Suprapubic skin (tissue), 4 donors: ENCODE results near the gene SH2D1B. TPM values are rescaled to one million over a fixed set of nuclear protein-coding genes. Genes with fewer than 3 reads are reported as not detected.

ENCODE experiments used
- DNase-seq, 2 donors: peaks; one replicate each; pipeline ENCODE4 v3.0.0-alpha.2; 2019; ENCODE audit warnings: low spot score in 2 of 2
- H3K27ac ChIP-seq: fragments of 200-600 bp; sonication (generic); one replicate; pipeline ENCODE4 v1.5.1; 2019
- H3K27me3 ChIP-seq: fragments of 200-600 bp; sonication (generic); one replicate; pipeline ENCODE4 v1.5.1; 2019
- H3K36me3 ChIP-seq: fragments of 200-600 bp; sonication (generic); one replicate; pipeline ENCODE4 v1.5.1; 2019
- H3K4me1 ChIP-seq: fragments of 200-600 bp; sonication (generic); one replicate; pipeline ENCODE4 v1.5.1; 2019
- H3K4me3 ChIP-seq: fragments of 200-600 bp; sonication (generic); one replicate; pipeline ENCODE4 v1.5.1; 2019; ENCODE audit warnings: mild to moderate bottlenecking
- H3K9me3 ChIP-seq: fragments of 200-600 bp; sonication (generic); one replicate; pipeline ENCODE4 v1.5.1; 2019
- CTCF ChIP-seq, 2 donors: fragments of 200-600 bp in 1 of 2; fragments of 450-650 bp in 1 of 2; sonication (generic) in 1 of 2; IDR thresholded peaks; one replicate each; pipeline ENCODE4 v1.5.1; 2016 to 2019; ENCODE audit warnings: antibody characterized with exemption in 2 of 2, mild to moderate bottlenecking in 1 of 2, moderate library complexity in 1 of 2
- EP300 ChIP-seq: sonication (generic); formaldehyde crosslinking; IDR thresholded peaks from one replicate; pipeline ENCODE4 v1.6.1; 2017; ENCODE audit warnings: antibody characterized with exemption
- POLR2A ChIP-seq, 2 donors: fragments of 450-650 bp; IDR thresholded peaks; one replicate each; pipeline ENCODE4 v1.6.1; 2017; ENCODE audit warnings: antibody characterized with exemption in 2 of 2, mild to moderate bottlenecking in 2 of 2, moderate library complexity in 2 of 2
- POLR2AphosphoS5 ChIP-seq, 3 donors: sonication (generic); formaldehyde crosslinking; IDR thresholded peaks; one replicate each; pipeline ENCODE4 v1.6.1; 2017; ENCODE audit warnings: antibody characterized with exemption in 3 of 3
- WGBS: methylation state at CpG from one replicate; pipeline ENCODE4 v1.1.5; 2018; 5-methylcytosine and 5-hydroxymethylcytosine counted together
- total RNA-seq, 4 donors: library from RNA; depleted of rRNA; stranded (reverse); fragments of >200 nt; gene quantifications; one replicate each; pipeline ENCODE4 v1.1.0, GENCODE V29; 2016

SH2D1B gene
- total RNA-seq, 4 donors from 2014 or later: not detected

DNA sequence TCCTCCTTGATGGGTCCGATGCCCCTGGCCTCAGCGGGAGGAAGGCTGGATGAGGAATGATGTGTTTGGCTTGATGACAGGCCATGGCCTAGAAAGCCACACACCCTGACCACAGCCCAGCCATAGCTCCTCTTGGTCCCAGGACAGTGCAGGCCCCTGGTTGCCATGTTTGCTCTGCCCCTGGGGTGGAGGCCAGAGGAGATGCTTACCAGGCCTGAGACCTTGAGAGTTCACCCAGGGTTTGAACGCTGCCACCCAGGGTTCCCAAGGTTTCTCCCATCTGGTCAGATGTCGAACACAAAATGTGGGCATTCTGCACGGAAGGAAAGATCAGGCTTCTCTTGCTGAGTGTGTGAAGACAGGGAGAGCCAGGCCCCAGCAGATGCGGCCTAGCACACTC is 27.8 kb downstream of the SH2D1B start:
- Histone ChIP-seq H3K36me3 (no peaks in the 10 kb centered on the region), H3K4me1 (peaks cover 16% of the 10 kb centered on the region), H3K4me3 (no peak overlapping the region), H3K27me3 (no peaks in the 10 kb centered on the region), H3K27ac (no peak overlapping the region), H3K9me3 (no peaks in the 10 kb centered on the region)
- 74% methylated on average over 5 of the region's 6 CpGs for WGBS
- DNase-seq: peak in 1 of 2 donors; percentile 37
- no peak for TF ChIP-seq POLR2A (IDR thresholded peaks at IDR 0.05)

DNA sequence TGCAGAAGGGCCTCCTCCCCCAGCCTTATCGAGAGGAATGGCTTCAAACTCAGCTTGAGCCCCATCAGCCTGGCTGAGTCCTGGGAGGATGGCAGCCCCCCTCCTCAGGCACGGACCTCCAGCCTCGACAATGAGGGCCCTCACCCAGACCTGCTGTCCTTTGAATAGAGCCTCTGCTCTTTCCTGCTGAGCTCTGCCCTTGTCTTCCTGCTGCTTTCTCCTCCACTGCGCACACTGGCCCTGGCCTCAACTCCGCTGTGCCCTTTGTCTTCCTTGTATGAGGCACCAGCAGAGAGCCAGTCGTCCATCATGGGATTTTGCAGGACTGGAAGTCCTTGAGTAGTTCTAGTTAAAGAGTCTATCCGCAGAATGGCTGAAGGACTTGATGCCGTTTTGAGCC is 28.4 kb downstream of the SH2D1B start:
- TF ChIP-seq EP300: no peak
- no peak for TF ChIP-seq CTCF (IDR thresholded peaks at IDR 0.05)
- no peak for TF ChIP-seq POLR2AphosphoS5 (IDR thresholded peaks at IDR 0.05)
- no peak for TF ChIP-seq POLR2A (IDR thresholded peaks at IDR 0.05)
- H3K27me3 ChIP-seq: no peaks in the 10 kb centered on the region

DNA sequence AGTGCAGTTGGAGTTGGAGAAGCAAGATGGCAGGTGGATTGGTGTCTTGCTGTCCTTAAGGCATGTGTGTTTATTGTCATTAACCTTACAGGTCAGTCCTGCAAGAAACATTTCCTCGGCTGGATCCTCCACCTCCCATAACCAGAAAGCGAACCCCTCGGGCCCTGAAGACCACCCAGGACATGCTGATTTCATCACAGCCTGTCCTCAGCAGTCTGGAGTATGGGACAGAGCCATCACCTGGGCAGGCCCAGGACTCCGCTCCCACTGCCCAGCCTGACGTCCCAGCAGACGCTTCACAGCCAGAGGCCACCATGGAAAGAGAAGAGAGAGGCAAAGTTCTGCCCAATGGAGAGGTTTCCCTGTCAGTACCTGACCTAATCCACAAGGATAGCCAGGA is 28.8 kb downstream of the SH2D1B start:
- TF ChIP-seq POLR2A (IDR thresholded peaks at IDR 0.05) (no peak), POLR2AphosphoS5 (IDR thresholded peaks at IDR 0.05) (no peak), EP300 (no peak), CTCF (IDR thresholded peaks at IDR 0.05) (no peak)
- Histone ChIP-seq H3K36me3 (no peaks in the 10 kb centered on the region), H3K9me3 (no peaks in the 10 kb centered on the region), H3K4me1 (peaks cover 14% of the 10 kb centered on the region), H3K4me3 (no peak overlapping the region), H3K27me3 (no peaks in the 10 kb centered on the region), H3K27ac (no peak overlapping the region)
- DNase-seq: no peak
- WGBS: 89% methylated on average over 5 of the region's 6 CpGs

More for the DNA sequence above, 28.4 kb downstream of the SH2D1B start:
- no peak overlapping the region for H3K4me3 ChIP-seq
- no peaks in the 10 kb centered on the region for H3K9me3 ChIP-seq
- no peak overlapping the region for H3K27ac ChIP-seq
- peaks cover 14% of the 10 kb centered on the region for H3K4me1 ChIP-seq
- H3K36me3 ChIP-seq: no peaks in the 10 kb centered on the region
- WGBS: 91% methylated on average over 8 of the region's 8 CpGs
- DNase-seq: peak in 1 of 2 donors; percentile 69

DNA sequence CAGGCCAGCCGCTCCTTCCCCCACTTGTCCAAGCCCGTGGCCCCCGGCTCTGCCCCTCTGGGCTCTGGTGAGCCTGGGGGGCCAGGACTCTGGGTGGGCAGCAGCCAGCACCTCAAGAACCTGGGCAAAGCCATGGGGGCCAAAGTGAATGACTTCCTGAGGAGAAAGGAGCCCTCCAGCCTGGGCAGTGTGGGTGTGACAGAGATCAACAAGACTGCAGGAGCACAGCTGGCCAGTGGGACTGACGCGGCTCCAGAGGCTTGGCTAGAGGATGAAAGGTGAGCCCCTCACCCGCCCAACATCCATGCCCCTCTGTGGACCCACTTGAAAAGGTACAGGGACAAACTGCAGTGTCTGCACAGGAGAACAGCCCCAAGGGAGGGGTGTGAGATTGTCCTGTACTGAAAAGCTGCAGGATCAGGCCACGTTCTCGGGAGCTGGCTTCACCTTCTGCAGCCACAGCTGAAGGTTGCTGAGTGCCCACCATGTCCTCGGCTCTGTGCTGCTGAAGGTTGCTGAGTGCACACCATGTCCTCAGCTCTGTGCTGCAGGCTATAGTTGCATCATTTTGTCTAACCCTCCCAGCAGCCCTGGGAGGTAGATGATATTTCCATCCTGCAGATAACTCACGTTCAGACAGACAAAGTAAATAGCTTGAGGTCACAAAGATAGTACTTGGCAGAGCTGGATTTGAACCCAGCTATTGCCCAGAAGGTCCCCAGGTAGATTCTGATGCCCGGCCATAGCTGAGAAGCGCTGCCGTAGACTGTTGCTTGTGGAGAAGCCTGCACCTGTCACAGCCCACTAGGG is 29.8 kb downstream of the SH2D1B start:
- 75% methylated on average over 13 of the region's 13 CpGs for WGBS
- peak in 1 of 2 donors; percentile 72 for DNase-seq
- no peaks in the 10 kb centered on the region for H3K27me3 ChIP-seq
- H3K9me3 ChIP-seq: no peaks in the 10 kb centered on the region
- no peak for TF ChIP-seq POLR2A (IDR thresholded peaks at IDR 0.05)
- TF ChIP-seq CTCF (IDR thresholded peaks at IDR 0.05): no peak
- TF ChIP-seq EP300: no peak
- no peak for TF ChIP-seq POLR2AphosphoS5 (IDR thresholded peaks at IDR 0.05)
- H3K4me1 ChIP-seq: peaks cover 14% of the 10 kb centered on the region
- H3K4me3 ChIP-seq: no peak overlapping the region
- H3K36me3 ChIP-seq: no peaks in the 10 kb centered on the region
- peak overlapping the region; percentile 76 for H3K27ac ChIP-seq

GRCh38 chr1:162381383-162381782 is 30.6 kb downstream of the SH2D1B start, which contains the start of gene C1orf226:
Gene C1orf226, plus strand, starts transcription at chr1:162381728. Its CDS starts 174 bp downstream, at chr1:162381902.
- WGBS: 63% methylated on average over 3 of the region's 3 CpGs
- Histone ChIP-seq H3K4me3 (no peak within 1 kb of the TSS), H3K9me3 (no peaks in the 10 kb centered on the region)

More at GRCh38 chr1:162381383-162381782, 30.6 kb downstream of the SH2D1B start, which contains the start of gene C1orf226:
- TF ChIP-seq POLR2A (IDR thresholded peaks at IDR 0.05) (no peak), POLR2AphosphoS5 (IDR thresholded peaks at IDR 0.05) (no peak), EP300 (no peak), CTCF (IDR thresholded peaks at IDR 0.05) (no peak)
- peak within 1 kb of the TSS; percentile 76 for H3K27ac ChIP-seq
- DNase-seq: peak in 1 of 2 donors; percentile 35
- peaks cover 14% of the 10 kb centered on the region for H3K4me1 ChIP-seq
- no peaks in the 10 kb centered on the region for H3K27me3 ChIP-seq
- no peaks in the 10 kb centered on the region for H3K36me3 ChIP-seq
